Brain pericyte (primary cell): Measurements from ENCODE around the gene NCOR1.
"Not testable (repeated sequence)": the region's sequence is repeated elsewhere in the genome, so short reads cannot be mapped to it uniquely, and the experiment has no call there.

ENCODE experiments used
- DNase-seq: peaks from one replicate; pipeline ENCODE4 v3.0.0-alpha.2; 2012; ENCODE audit warnings: low read depth, low spot score

NCOR1 gene

GRCh38 chr17:16100737-16101400, 114.5 kb downstream of the NCOR1 start:
- DNase-seq = no peak

- DNase-seq = no peak
Observed at GRCh38 chr17:16091773-16092172, 123.6 kb downstream of the NCOR1 start.

- DNase-seq = no peak
Observed at GRCh38 chr17:16086957-16087356, 128.4 kb downstream of the NCOR1 start.

- no peak for DNase-seq
Observed at GRCh38 chr17:16085066-16085699, 130.2 kb downstream of the NCOR1 start.

- no peak for DNase-seq
Observed at GRCh38 chr17:16083223-16083622, 132.1 kb downstream of the NCOR1 start.

GRCh38 chr17:16081507-16082087, 133.7 kb downstream of the NCOR1 start:
- DNase-seq = no peak

- DNase-seq = no peak
Observed at GRCh38 chr17:16080366-16080765, 135.0 kb downstream of the NCOR1 start.

- DNase-seq = no peak
Observed at GRCh38 chr17:16075949-16076348, 139.4 kb downstream of the NCOR1 start.

- DNase-seq = no peak
Observed at GRCh38 chr17:16074423-16074822, 140.9 kb downstream of the NCOR1 start.

GRCh38 chr17:16073845-16074244, 141.5 kb downstream of the NCOR1 start:
- DNase-seq = no peak

GRCh38 chr17:16072031-16072430, 143.3 kb downstream of the NCOR1 start:
- DNase-seq = no peak

- no peak for DNase-seq
Observed at GRCh38 chr17:16068323-16068722, 147.0 kb downstream of the NCOR1 start.

- no peak for DNase-seq
Observed at GRCh38 chr17:16066125-16066524, 149.2 kb downstream of the NCOR1 start.

GRCh38 chr17:16061631-16062030, 153.7 kb downstream of the NCOR1 start:
- no peak for DNase-seq

- not testable (repeated sequence) for DNase-seq
Observed at GRCh38 chr17:16055139-16055538, 160.2 kb downstream of the NCOR1 start.

- no peak for DNase-seq
Observed at GRCh38 chr17:16052486-16052885, 162.8 kb downstream of the NCOR1 start.

- no peak for DNase-seq
Observed at GRCh38 chr17:16050844-16051243, 164.5 kb downstream of the NCOR1 start.

GRCh38 chr17:16048811-16049449, 166.4 kb downstream of the NCOR1 start:
- no peak for DNase-seq

GRCh38 chr17:16046966-16047365, 168.4 kb downstream of the NCOR1 start:
- DNase-seq = no peak

GRCh38 chr17:16044487-16044886, 170.8 kb downstream of the NCOR1 start:
- DNase-seq = no peak

- DNase-seq = no peak
Observed at GRCh38 chr17:16040710-16041251, 174.6 kb downstream of the NCOR1 start.

GRCh38 chr17:16037636-16038035, 177.7 kb downstream of the NCOR1 start:
- DNase-seq = no peak
